Parathyroid adenoma (tissue), 2 donors: ENCODE measurements around the gene PSEN1.

Source experiments
- H2AFZ ChIP-seq: fragments of 300-600 bp; sonication (generic); one replicate; pipeline ENCODE4 v1.7.0; 2017; ENCODE audit warnings: antibody characterized with exemption, mild to moderate bottlenecking
- H3K27ac ChIP-seq: fragments of 300-600 bp; sonication (generic); one replicate; pipeline ENCODE4 v1.7.0; 2017
- H3K27me3 ChIP-seq: fragments of 300-600 bp; sonication (generic); one replicate; pipeline ENCODE4 v1.7.0; 2017; ENCODE audit warnings: low read length; ENCODE audit not compliant: control insufficient read depth, insufficient read depth
- H3K36me3 ChIP-seq: fragments of 300-600 bp; sonication (generic); one replicate; pipeline ENCODE4 v1.7.0; 2017; ENCODE audit warnings: low read length; ENCODE audit not compliant: control insufficient read depth, insufficient read depth
- H3K4me1 ChIP-seq: fragments of 300-600 bp; sonication (generic); one replicate; pipeline ENCODE4 v1.7.0; 2017; ENCODE audit warnings: control low read depth
- H3K4me2 ChIP-seq: fragments of 300-600 bp; sonication (generic); one replicate; pipeline ENCODE4 v1.7.0; 2017; ENCODE audit warnings: low read length
- H3K4me3 ChIP-seq: fragments of 300-600 bp; sonication (generic); one replicate; pipeline ENCODE4 v1.7.0; 2017; ENCODE audit warnings: low read depth, low read length
- H3K79me2 ChIP-seq: fragments of 300-600 bp; sonication (generic); one replicate; pipeline ENCODE4 v1.7.0; 2017; ENCODE audit warnings: control low read depth
- H3K9ac ChIP-seq: fragments of 300-600 bp; sonication (generic); one replicate; pipeline ENCODE4 v1.7.0; 2017; ENCODE audit warnings: mild to moderate bottlenecking
- H3K9me3 ChIP-seq: fragments of 300-600 bp; sonication (generic); one replicate; pipeline ENCODE4 v1.7.0; 2017; ENCODE audit warnings: low read length; ENCODE audit not compliant: control insufficient read depth
- TF ChIP-seq, protein P1 (sequence below): fragments of 300-600 bp; sonication (generic); IDR thresholded peaks from one replicate; pipeline ENCODE4 v1.7.0; 2017; ENCODE audit warnings: antibody characterized with exemption, mild to moderate bottlenecking
- donor health status: primary hyperparathyroidism.

Gene PSEN1

DNA sequence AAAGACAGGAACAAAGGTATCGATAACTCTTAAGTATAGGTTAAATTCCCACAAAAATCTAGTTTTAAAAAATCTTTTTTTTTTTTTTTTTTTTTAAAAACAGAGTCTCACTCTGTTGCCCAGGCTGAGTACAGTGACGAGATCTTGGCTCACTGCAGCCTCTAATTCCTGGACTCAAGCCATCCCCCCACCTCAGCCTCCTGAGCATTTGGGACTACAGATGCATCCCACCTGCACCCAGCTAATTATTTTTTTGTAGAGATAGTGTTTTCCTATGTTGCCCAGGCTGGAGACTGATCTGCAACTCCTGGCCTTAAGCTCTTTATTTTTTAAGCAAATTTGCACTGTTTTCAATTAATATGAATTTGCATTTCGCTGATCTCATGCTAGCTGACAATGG lies 9.8 kb downstream of the PSEN1 start:
- no peaks in the 10 kb centered on the region for H3K4me1 ChIP-seq

GRCh38 chr14:73149753-73150152 lies 13.4 kb downstream of the PSEN1 start:
- TF ChIP-seq, protein P1, sequence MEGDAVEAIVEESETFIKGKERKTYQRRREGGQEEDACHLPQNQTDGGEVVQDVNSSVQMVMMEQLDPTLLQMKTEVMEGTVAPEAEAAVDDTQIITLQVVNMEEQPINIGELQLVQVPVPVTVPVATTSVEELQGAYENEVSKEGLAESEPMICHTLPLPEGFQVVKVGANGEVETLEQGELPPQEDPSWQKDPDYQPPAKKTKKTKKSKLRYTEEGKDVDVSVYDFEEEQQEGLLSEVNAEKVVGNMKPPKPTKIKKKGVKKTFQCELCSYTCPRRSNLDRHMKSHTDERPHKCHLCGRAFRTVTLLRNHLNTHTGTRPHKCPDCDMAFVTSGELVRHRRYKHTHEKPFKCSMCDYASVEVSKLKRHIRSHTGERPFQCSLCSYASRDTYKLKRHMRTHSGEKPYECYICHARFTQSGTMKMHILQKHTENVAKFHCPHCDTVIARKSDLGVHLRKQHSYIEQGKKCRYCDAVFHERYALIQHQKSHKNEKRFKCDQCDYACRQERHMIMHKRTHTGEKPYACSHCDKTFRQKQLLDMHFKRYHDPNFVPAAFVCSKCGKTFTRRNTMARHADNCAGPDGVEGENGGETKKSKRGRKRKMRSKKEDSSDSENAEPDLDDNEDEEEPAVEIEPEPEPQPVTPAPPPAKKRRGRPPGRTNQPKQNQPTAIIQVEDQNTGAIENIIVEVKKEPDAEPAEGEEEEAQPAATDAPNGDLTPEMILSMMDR, result no peak
- no peak overlapping the region for H3K9ac ChIP-seq
- H3K27ac ChIP-seq, result no peak overlapping the region
- no peaks in the 10 kb centered on the region for H3K27me3 ChIP-seq
- no peak overlapping the region for H3K4me3 ChIP-seq
- H3K36me3 ChIP-seq, result no peaks in the 10 kb centered on the region
- H3K4me2 ChIP-seq, result no peak overlapping the region
- H3K9me3 ChIP-seq, result no peaks in the 10 kb centered on the region
- H3K79me2 ChIP-seq, result peaks cover 7% of the 10 kb centered on the region
- H3K4me1 ChIP-seq, result no peaks in the 10 kb centered on the region
- no peak overlapping the region for H2AFZ ChIP-seq

More for the DNA sequence above, 9.8 kb downstream of the PSEN1 start:
- Histone ChIP-seq H3K27me3 (no peaks in the 10 kb centered on the region), H3K9ac (no peak overlapping the region), H3K9me3 (no peaks in the 10 kb centered on the region), H3K4me3 (no peak overlapping the region), H3K4me2 (no peak overlapping the region), H3K79me2 (peaks cover 15% of the 10 kb centered on the region), H3K36me3 (no peaks in the 10 kb centered on the region), H3K27ac (no peak overlapping the region), H2AFZ (no peak overlapping the region)
- TF ChIP-seq, protein P1, result no peak

GRCh38 chr14:73153272-73153671 lies 17.0 kb downstream of the PSEN1 start:
- no peak overlapping the region for H3K9ac ChIP-seq
- no peak overlapping the region for H2AFZ ChIP-seq
- no peaks in the 10 kb centered on the region for H3K9me3 ChIP-seq
- TF ChIP-seq, protein P1, result no peak
- no peak overlapping the region for H3K4me3 ChIP-seq
- no peaks in the 10 kb centered on the region for H3K4me1 ChIP-seq
- no peaks in the 10 kb centered on the region for H3K36me3 ChIP-seq
- H3K27me3 ChIP-seq, result no peaks in the 10 kb centered on the region
- no peak overlapping the region for H3K27ac ChIP-seq
- no peaks in the 10 kb centered on the region for H3K79me2 ChIP-seq
- no peak overlapping the region for H3K4me2 ChIP-seq

GRCh38 chr14:73162251-73162650 lies 25.9 kb downstream of the PSEN1 start:
- H3K4me3 ChIP-seq, result no peak overlapping the region
- no peaks in the 10 kb centered on the region for H3K4me1 ChIP-seq
- H3K9me3 ChIP-seq, result no peaks in the 10 kb centered on the region
- TF ChIP-seq, protein P1, result no peak
- no peaks in the 10 kb centered on the region for H3K36me3 ChIP-seq
- no peak overlapping the region for H3K4me2 ChIP-seq
- no peak overlapping the region for H3K9ac ChIP-seq
- H3K27me3 ChIP-seq, result no peaks in the 10 kb centered on the region
- no peaks in the 10 kb centered on the region for H3K79me2 ChIP-seq
- H2AFZ ChIP-seq, result no peak overlapping the region
- no peak overlapping the region for H3K27ac ChIP-seq

DNA sequence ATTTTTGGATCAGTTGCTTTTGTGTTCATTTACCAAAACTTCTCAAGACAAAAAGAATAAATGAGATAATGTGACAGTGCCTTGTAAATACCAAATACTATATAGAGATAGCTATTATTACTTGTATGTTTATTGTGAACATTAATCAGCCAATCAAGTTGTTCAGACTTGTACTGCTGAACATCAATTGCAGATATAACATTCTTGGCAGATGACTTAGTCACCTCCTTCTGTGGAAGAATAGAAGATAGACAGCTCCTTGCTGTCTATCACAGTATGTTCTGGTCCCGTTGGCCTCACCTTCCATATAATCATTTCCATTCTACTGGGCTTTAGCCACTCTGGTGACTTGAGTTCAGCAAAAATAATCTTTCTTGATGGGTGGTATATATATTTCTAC lies 30.1 kb downstream of the PSEN1 start:
- no peak overlapping the region for H2AFZ ChIP-seq
- TF ChIP-seq, protein P1, result no peak
- peaks cover 2% of the 10 kb centered on the region for H3K79me2 ChIP-seq
- no peak overlapping the region for H3K9ac ChIP-seq
- no peaks in the 10 kb centered on the region for H3K36me3 ChIP-seq
- H3K4me1 ChIP-seq, result no peaks in the 10 kb centered on the region
- no peaks in the 10 kb centered on the region for H3K27me3 ChIP-seq
- H3K27ac ChIP-seq, result no peak overlapping the region
- H3K4me3 ChIP-seq, result no peak overlapping the region
- no peaks in the 10 kb centered on the region for H3K9me3 ChIP-seq
- H3K4me2 ChIP-seq, result no peak overlapping the region
